NT2/D1 (cell line): ENCODE results near the gene PAWR.

Source experiments
- SUZ12 ChIP-seq: IDR thresholded peaks from 2 replicates; pipeline ENCODE4 v1.6.1; 2011; ENCODE audit not compliant: insufficient read length, insufficient read depth; ENCODE audit errors: extremely low read depth
- YY1 ChIP-seq: IDR thresholded peaks from 2 replicates; pipeline ENCODE4 v1.6.1; 2011; ENCODE audit not compliant: insufficient read length, insufficient read depth

DNA sequence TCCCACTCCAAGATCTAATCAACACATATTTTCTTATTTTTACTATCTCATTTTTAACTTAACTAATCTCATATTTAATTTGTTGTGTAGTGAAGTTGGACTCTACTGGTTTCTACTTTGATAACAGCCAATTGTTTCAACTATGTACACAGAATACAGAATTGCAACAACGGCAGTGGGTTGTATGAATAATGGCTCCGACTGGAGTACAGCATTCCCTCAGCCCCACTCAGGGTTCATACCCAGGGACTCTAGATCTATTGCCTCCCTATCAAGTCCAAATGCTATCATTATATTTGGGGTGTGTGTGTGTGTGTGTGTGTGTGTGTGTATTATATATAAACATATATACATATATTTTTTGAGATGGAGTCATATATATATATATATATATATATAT, 52.3 kb downstream of the PAWR start:
- TF ChIP-seq YY1: no peak
- TF ChIP-seq SUZ12: no peak
